HEK293T (cell line): ENCODE measurements around the gene GSN.

Experiments used
- CTCF ChIA-PET: fragments of 350-600 bp; formaldehyde crosslinking; extraction: SDS; loops from one replicate; lab custom pipeline; 2021; ENCODE audit warnings: antibody characterized with exemption, inconsistent platforms; lab: Yijun Ruan, JAX
- POLR2A ChIA-PET: fragments of 350-600 bp; formaldehyde crosslinking; extraction: SDS; loops from one replicate; lab custom pipeline; 2020; ENCODE audit warnings: antibody characterized with exemption, inconsistent platforms; lab: Yijun Ruan, JAX
- DNase-seq: peaks from one replicate; pipeline ENCODE4 v3.0.0; 2012; ENCODE audit warnings: mixed read lengths; ENCODE audit errors: extremely low spot score
- ARNT ChIP-seq: fragments of 450-650 bp; IDR thresholded peaks from 2 replicates; pipeline ENCODE4 v1.6.1; 2017; ENCODE audit warnings: mild to moderate bottlenecking
- BHLHE40 ChIP-seq: fragments of 450-650 bp; IDR thresholded peaks from 2 replicates; pipeline ENCODE4 v1.6.1; 2016; ENCODE audit warnings: mild to moderate bottlenecking, moderate library complexity, borderline replicate concordance
- CTBP1 ChIP-seq: fragments of 450-650 bp; IDR thresholded peaks from 2 replicates; pipeline ENCODE4 v1.6.1; 2016; ENCODE audit warnings: borderline replicate concordance
- ELF4 ChIP-seq: fragments of 450-650 bp; IDR thresholded peaks from 2 replicates; pipeline ENCODE4 v1.6.1; 2017; ENCODE audit warnings: antibody characterized with exemption
- FOXA1 ChIP-seq: fragments of 450-650 bp; IDR thresholded peaks from 2 replicates; pipeline ENCODE4 v1.6.1; 2016; ENCODE audit warnings: mild to moderate bottlenecking
- FOXK2 ChIP-seq: fragments of 450-650 bp; IDR thresholded peaks from 2 replicates; pipeline ENCODE4 v1.6.1; 2016; ENCODE audit warnings: mild to moderate bottlenecking
- FOXM1 ChIP-seq: fragments of 450-650 bp; IDR thresholded peaks from 2 replicates; pipeline ENCODE4 v1.6.1; 2017; ENCODE audit warnings: mild to moderate bottlenecking, borderline replicate concordance
- HDGF ChIP-seq: fragments of 450-650 bp; IDR thresholded peaks from 2 replicates; pipeline ENCODE4 v1.6.1; 2017; ENCODE audit warnings: antibody characterized with exemption, borderline replicate concordance
- L3MBTL2 ChIP-seq: fragments of 450-650 bp; conservative IDR thresholded peaks from 2 replicates; pipeline ENCODE4 v1.6.1; 2016; ENCODE audit warnings: mild to moderate bottlenecking
- LEF1 ChIP-seq: fragments of 450-650 bp; IDR thresholded peaks from 2 replicates; pipeline ENCODE4 v1.6.1; 2017; ENCODE audit warnings: mild to moderate bottlenecking, borderline replicate concordance
- NFRKB ChIP-seq: fragments of 450-650 bp; IDR thresholded peaks from 2 replicates; pipeline ENCODE4 v1.6.1; 2016; ENCODE audit warnings: mild to moderate bottlenecking, moderate library complexity
- PKNOX1 ChIP-seq: fragments of 450-650 bp; IDR thresholded peaks from 2 replicates; pipeline ENCODE4 v1.6.1; 2016
- SP1 ChIP-seq: fragments of 450-650 bp; IDR thresholded peaks from 2 replicates; pipeline ENCODE4 v1.6.1; 2017
- SUZ12 ChIP-seq: fragments of 450-650 bp; IDR thresholded peaks from 2 replicates; pipeline ENCODE4 v1.6.1; 2016; ENCODE audit warnings: mild to moderate bottlenecking
- TARDBP ChIP-seq: fragments of 450-650 bp; IDR thresholded peaks from 2 replicates; pipeline ENCODE4 v1.6.1; 2016
- ZNF384 ChIP-seq: fragments of 450-650 bp; IDR thresholded peaks from 2 replicates; pipeline ENCODE4 v1.6.1; 2016

The GSN gene

GRCh38 chr9:121297389-121297788 is 29.4 kb downstream of the GSN start:
- POLR2A ChIA-PET: no interaction called here
- CTCF ChIA-PET: interaction anchor here (1.3 kb wide), 1 partner anchor 22 kb away, joined by 3 read pairs; no protein-coding TSS in a partner anchor

GRCh38 chr9:121298016-121298538 is 30.1 kb downstream of the GSN start:
- DNase-seq: no peak
- no peak for TF ChIP-seq TARDBP
- no peak for TF ChIP-seq FOXK2
- no peak for TF ChIP-seq HDGF
- no peak for TF ChIP-seq CTBP1
- no peak for TF ChIP-seq LEF1
- TF ChIP-seq ZNF384: no peak
- TF ChIP-seq ARNT: no peak
- TF ChIP-seq SUZ12: no peak
- TF ChIP-seq BHLHE40: no peak
- no peak for TF ChIP-seq FOXA1
- TF ChIP-seq SP1: no peak
- no peak for TF ChIP-seq PKNOX1
- TF ChIP-seq ELF4: no peak
- TF ChIP-seq L3MBTL2: no peak
- TF ChIP-seq FOXM1: no peak
- TF ChIP-seq NFRKB: no peak
- CTCF ChIA-PET: interaction anchor here (1.3 kb wide), 1 partner anchor 22 kb away, joined by 3 read pairs; no protein-coding TSS in a partner anchor
- POLR2A ChIA-PET: no interaction called here

More at GRCh38 chr9:121297389-121297788, 29.4 kb downstream of the GSN start:
- TF ChIP-seq SUZ12 (no peak), NFRKB (no peak), LEF1 (no peak), BHLHE40 (no peak), FOXK2 (no peak), PKNOX1 (no peak), CTBP1 (no peak), TARDBP (no peak), L3MBTL2 (no peak), ZNF384 (no peak), FOXM1 (no peak), FOXA1 (no peak), ARNT (no peak), SP1 (no peak), ELF4 (no peak)
- no peak for DNase-seq

- POLR2A ChIA-PET: no interaction called here
- CTCF ChIA-PET: interaction anchor here (1.0 to 1.4 kb wide), 3 partner anchors 20 to 85 kb away, joined by 3 to 6 read pairs (median 3); no protein-coding TSS in a partner anchor
- DNase-seq: no peak
- no peak for TF ChIP-seq LEF1
- TF ChIP-seq ZNF384: no peak
- no peak for TF ChIP-seq ARNT
- TF ChIP-seq BHLHE40: no peak
- TF ChIP-seq SUZ12: no peak
- TF ChIP-seq FOXM1: no peak
- no peak for TF ChIP-seq L3MBTL2
- no peak for TF ChIP-seq SP1
- no peak for TF ChIP-seq PKNOX1
These were observed 30.9 kb downstream of the GSN start for GRCh38 chr9:121298689-121299466.

- ChIA-PET CTCF (interaction anchor here (1.0 to 1.4 kb wide), 3 partner anchors 20 to 86 kb away, joined by 3 to 6 read pairs (median 3); no protein-coding TSS in a partner anchor), POLR2A (no interaction called here)
- TF ChIP-seq ARNT (no peak), NFRKB (no peak), SUZ12 (no peak), FOXK2 (no peak), PKNOX1 (no peak)
- peak; percentile 66 for DNase-seq
These were observed 31.7 kb downstream of the GSN start for GRCh38 chr9:121299467-121300282.
